Subcutaneous abdominal adipose tissue (tissue), 5 donors: ENCODE data around the gene AIFM2.
"Not testable (repeated sequence)": the region's sequence is repeated elsewhere in the genome, so short reads cannot be mapped to it uniquely, and the experiment has no call there.

ENCODE experiments used
- H3K27ac ChIP-seq: one replicate; pipeline ENCODE4 v1.7.0; 2013; ENCODE audit warnings: low read depth, mild to moderate bottlenecking, inconsistent platforms, low read length, moderate library complexity
- H3K27me3 ChIP-seq, 5 donors: one replicate each; pipeline ENCODE4 v1.7.0; 2013; ENCODE audit warnings: low read length in 5 of 5, inconsistent platforms in 1 of 5; ENCODE audit not compliant: control insufficient read depth in 5 of 5, insufficient read depth in 4 of 5
- H3K36me3 ChIP-seq, 5 donors: one replicate each; pipeline ENCODE4 v1.7.0; 2013; ENCODE audit warnings: low read length in 5 of 5; ENCODE audit not compliant: control insufficient read depth in 5 of 5, insufficient read depth in 5 of 5
- H3K4me1 ChIP-seq, 5 donors: one replicate each; pipeline ENCODE4 v1.7.0; 2013; ENCODE audit warnings: low read length in 5 of 5, mild to moderate bottlenecking in 3 of 5, moderate library complexity in 1 of 5; ENCODE audit not compliant: control insufficient read depth in 5 of 5, insufficient read depth in 5 of 5
- H3K4me3 ChIP-seq, 5 donors: one replicate each; pipeline ENCODE4 v1.7.0; 2013; ENCODE audit warnings: low read length in 5 of 5, low read depth in 1 of 5
- H3K9ac ChIP-seq, 5 donors: one replicate each; pipeline ENCODE4 v1.7.0; 2013; ENCODE audit warnings: low read length in 5 of 5, mild to moderate bottlenecking in 4 of 5, moderate library complexity in 3 of 5
- H3K9me3 ChIP-seq, 5 donors: one replicate each; pipeline ENCODE4 v1.7.0; 2013; ENCODE audit warnings: low read length in 5 of 5; ENCODE audit not compliant: control insufficient read depth in 5 of 5
- donor health status: healthy.
- donor health status: healthy.
- donor health status: healthy.
- donor health status: healthy.
- donor health status: healthy.

The AIFM2 gene

DNA sequence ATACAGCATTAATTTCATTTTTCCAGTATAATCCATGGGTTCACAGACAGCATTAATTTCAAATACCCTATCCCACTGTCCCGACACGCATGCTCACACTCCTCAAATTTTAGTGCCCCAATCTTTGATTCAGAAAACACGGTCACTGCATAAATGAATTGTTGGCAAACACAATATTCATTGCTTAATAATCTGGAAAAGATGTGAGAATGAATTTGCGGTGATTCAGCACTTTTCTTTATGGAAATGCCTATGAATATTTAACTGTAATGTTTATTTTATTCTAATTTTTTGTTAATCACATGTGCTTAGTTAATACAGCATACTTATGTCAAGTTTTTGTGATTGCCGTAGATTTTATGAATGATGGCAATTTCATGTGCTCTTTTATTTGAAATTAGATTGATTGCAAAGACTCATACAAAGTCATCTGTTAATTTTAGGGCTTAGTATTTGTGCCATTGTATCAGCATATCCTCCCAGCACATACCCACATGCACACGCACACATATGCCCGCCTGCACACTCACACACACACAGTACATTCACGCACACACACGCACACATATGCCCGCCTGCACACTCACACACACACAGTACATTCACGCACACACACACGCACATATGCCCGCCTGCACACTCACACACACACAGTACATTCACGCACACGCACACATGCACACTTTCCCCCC is 44.9 kb downstream of the AIFM2 start:
- Histone ChIP-seq H3K4me1 (peaks cover 0 to 13% (median 9%) of the 10 kb centered on the region in 5 donors), H3K4me3 (no peak overlapping the region), H3K27me3 (no peaks in the 10 kb centered on the region), H3K36me3 (peaks cover 0 to 5% (median 0%) of the 10 kb centered on the region in 5 donors), H3K27ac (no peak overlapping the region), H3K9me3 (no peaks in the 10 kb centered on the region), H3K9ac (no peak overlapping the region)

DNA sequence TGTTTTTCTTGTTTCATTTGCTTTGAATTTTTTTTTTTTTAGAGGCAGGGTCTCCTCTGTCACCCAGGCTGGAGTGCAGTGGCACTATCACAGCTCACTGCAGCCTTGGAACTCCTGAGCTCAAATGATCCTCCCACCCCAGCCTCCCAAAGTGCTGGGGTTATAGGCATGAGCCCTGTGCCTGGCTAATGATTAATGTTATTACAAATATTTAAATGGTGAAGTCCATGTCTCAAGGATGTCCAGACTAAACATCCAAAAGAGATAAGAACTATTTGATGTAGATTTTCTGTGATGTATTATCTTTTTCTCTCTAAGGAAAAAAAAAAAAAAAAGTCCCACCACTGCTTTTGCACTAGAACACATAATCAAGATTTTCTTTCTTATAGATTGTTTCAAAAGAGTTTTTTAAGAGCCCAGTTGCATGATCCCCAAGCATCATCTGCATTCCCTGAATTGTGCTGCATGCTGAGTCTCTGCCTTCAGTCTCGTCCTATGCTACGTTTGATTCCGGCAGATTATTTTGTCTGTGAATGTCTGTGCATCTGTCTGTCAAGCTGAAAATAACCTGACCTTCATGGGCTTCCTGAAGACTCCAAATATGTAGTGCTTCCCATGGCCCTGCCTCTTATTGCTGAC is 46.5 kb downstream of the AIFM2 start:
- Histone ChIP-seq H3K9ac (no peak overlapping the region), H3K27ac (no peak overlapping the region), H3K4me1 (peaks cover 0 to 13% (median 4%) of the 10 kb centered on the region in 5 donors), H3K9me3 (no peaks in the 10 kb centered on the region), H3K27me3 (no peaks in the 10 kb centered on the region), H3K36me3 (peaks cover 0 to 3% (median 2%) of the 10 kb centered on the region in 5 donors), H3K4me3 (no peak overlapping the region)

DNA sequence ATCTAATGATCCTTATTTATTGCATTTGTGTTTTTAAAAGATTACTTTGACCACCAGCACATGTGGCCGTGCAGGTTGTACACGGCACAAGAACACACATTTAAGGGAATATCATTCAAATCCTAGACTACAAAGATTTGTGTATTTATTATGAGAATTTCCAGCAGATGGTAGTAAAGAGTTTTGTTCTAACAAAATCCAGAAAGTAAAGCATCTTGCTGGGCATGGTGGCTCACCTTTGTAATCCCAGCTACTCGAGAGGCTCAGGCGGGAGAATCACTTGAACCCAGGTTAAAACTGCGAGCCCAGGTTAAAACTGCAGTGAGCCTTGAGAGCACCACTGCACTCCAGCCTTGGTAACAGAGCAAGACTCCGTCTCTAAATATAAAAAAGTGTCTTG is 48.4 kb downstream of the AIFM2 start:
- Histone ChIP-seq H3K4me3 (no peak overlapping the region), H3K9ac (no peak overlapping the region), H3K4me1 (peaks cover 0 to 13% (median 4%) of the 10 kb centered on the region in 5 donors), H3K36me3 (peaks cover 0 to 6% (median 2%) of the 10 kb centered on the region in 5 donors), H3K9me3 (no peaks in the 10 kb centered on the region), H3K27me3 (no peaks in the 10 kb centered on the region), H3K27ac (no peak overlapping the region)

DNA sequence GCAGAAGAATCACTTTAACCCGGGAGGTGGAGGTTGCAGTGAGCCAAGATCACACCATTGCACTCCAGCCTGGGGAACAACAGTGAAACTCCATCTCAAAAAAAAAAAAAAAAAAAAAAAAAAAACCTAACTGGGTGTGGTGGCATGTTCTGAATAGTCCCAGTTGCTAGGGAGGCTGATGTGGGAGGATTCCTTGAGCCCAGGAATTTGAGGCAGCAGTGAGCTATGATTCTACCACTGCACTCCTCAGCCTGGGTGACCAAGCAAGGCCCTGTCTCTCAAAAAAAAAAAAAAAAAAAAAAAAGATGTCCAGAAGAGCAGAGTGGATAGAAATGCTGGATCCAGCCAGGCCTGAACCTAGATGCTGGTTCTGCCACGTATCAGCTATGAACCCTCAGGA is 51.8 kb downstream of the AIFM2 start:
- H3K36me3 ChIP-seq: not testable (repeated sequence)

DNA sequence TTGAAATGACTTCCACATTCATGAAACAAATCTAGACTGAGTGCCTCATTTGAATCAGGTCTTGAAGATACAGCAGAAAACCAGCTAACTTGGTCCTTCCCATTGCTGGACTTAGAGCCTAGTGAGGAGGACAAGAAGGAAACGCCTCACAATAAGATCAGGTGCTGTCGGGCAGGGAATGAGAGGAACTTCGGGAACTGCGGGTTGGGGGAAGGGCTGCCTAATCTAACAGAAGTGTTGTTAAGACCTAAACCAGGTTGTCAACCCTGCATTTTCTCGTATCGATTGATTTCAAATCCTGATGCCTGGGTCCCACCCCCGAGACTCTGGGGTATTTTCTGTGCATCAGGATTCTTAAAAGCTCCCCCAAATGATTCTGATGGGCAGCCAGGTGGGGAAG is 53.7 kb downstream of the AIFM2 start:
- no peak overlapping the region for H3K27ac ChIP-seq
- H3K36me3 ChIP-seq: peaks cover 2 to 11% (median 9%) of the 10 kb centered on the region in 5 donors
- no peaks in the 10 kb centered on the region for H3K4me1 ChIP-seq
- no peaks in the 10 kb centered on the region for H3K27me3 ChIP-seq
- no peak overlapping the region for H3K9ac ChIP-seq
- H3K9me3 ChIP-seq: no peaks in the 10 kb centered on the region
- H3K4me3 ChIP-seq: no peak overlapping the region

More for the DNA sequence above, 51.8 kb downstream of the AIFM2 start:
- not testable (repeated sequence) for H3K4me1 ChIP-seq, H3K9ac ChIP-seq, H3K9me3 ChIP-seq, H3K27me3 ChIP-seq, H3K4me3 ChIP-seq, H3K27ac ChIP-seq

DNA sequence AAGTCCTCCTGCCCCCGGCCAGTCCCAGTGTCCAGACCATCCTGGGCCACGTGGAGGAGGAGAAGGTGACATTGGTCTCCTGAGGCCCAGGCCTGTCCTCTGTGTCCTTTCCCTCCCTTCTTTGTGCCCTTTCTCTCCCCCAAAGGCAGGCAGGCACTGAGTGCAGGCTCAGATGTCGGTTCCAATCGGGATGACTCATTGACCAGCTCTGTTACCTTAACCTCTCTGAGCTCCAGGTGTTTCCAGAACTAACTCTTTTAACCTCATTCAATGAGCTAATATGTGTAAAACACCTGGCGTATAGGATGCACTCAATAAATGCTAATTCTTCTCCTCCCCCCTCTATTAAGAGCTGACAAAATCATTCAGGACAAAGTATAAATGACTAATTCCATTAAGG is 54.3 kb downstream of the AIFM2 start:
- Histone ChIP-seq H3K4me1 (no peaks in the 10 kb centered on the region), H3K27me3 (no peaks in the 10 kb centered on the region), H3K36me3 (peaks cover 2 to 11% (median 9%) of the 10 kb centered on the region in 5 donors), H3K4me3 (no peak overlapping the region), H3K27ac (no peak overlapping the region), H3K9ac (no peak overlapping the region), H3K9me3 (no peaks in the 10 kb centered on the region)

DNA sequence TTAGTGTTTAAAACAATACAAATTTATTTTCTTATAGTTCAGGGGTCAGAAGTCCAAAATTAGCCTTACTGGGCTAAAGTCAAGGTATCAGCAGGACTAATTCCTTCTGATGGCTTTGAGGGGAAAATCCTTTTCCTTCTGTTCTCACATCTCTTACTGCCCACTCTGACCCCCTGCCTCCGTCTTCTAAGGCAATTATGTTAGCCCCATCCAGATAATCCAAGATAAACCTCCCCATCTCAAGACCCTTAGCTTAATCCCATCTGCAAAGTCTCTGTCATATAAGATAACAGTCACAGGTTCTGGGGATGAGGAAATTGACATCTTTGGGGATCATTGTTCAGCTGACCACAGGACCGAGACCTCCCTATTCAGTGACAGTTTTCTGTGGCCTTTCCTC is 57.7 kb downstream of the AIFM2 start:
- Histone ChIP-seq H3K9ac (no peak overlapping the region), H3K9me3 (no peaks in the 10 kb centered on the region), H3K27me3 (no peaks in the 10 kb centered on the region), H3K36me3 (peaks cover 0 to 8% (median 7%) of the 10 kb centered on the region in 5 donors), H3K27ac (no peak overlapping the region), H3K4me3 (no peak overlapping the region), H3K4me1 (no peaks in the 10 kb centered on the region)

DNA sequence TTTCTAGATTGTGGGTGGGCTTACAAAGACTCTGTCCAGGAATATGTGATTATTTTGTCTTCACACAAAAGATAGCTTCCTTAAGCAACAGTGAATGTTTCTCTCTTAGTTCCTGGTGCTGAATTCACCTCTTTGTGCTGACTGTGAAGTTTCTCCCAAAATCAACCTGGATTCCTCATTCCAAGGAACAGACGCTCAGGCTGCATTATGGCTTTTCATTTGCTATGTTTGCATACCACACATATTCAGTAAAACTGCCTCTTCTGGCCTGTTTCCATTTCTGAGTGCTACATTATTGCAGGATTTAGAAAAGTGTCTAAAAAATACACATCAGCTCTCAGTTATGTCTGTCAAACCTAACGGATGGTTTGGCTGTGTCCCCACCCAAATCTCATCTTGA is 58.5 kb downstream of the AIFM2 start:
- no peak overlapping the region for H3K27ac ChIP-seq
- H3K4me3 ChIP-seq: no peak overlapping the region
- no peaks in the 10 kb centered on the region for H3K27me3 ChIP-seq
- no peaks in the 10 kb centered on the region for H3K4me1 ChIP-seq
- no peak overlapping the region for H3K9ac ChIP-seq
- no peaks in the 10 kb centered on the region for H3K9me3 ChIP-seq
- H3K36me3 ChIP-seq: peaks cover 0 to 7% (median 5%) of the 10 kb centered on the region in 5 donors

DNA sequence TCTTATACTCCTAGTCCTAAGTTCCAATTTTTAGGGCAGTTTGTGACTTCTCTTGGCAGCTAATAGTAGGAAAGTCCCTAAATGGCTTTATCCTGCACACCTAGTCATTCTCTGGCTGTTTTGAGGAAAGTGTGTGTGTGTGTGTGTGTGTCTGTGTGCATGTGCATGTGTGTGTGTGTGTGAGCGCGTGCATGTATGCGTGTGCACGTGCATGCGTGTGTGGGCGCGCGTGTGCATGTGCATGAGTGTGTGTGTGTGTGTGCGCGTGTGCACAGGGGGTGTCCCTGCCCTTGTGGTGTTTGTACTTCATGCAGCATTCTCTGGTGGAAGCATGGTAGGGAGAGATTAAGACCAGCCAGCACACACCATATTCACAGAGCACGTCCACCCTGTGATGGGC is 61.8 kb downstream of the AIFM2 start:
- Histone ChIP-seq H3K36me3 (peaks cover 0 to 3% (median 2%) of the 10 kb centered on the region in 5 donors), H3K27ac (no peak overlapping the region), H3K4me1 (no peaks in the 10 kb centered on the region), H3K9me3 (no peaks in the 10 kb centered on the region), H3K27me3 (no peaks in the 10 kb centered on the region), H3K9ac (no peak overlapping the region), H3K4me3 (no peak overlapping the region)

DNA sequence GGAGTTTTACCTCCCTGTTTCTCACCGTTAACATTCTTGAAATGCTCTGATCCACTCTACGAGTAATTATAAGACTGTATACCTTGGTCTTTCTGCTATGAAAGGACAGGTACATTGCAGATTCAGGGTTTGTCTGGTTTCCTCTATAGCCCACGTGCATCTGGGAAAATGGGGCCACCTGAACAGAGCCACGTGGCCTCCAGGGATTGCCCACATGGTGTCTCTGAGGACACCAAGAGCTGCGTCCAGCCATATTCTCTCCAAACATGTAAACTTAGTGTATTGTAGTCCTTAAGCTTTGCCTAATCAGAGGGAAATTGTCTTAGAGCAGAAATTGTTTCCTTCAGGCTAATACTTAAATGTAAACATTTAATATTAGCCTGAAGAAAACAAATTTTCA is 63.3 kb downstream of the AIFM2 start:
- no peak overlapping the region for H3K27ac ChIP-seq
- no peaks in the 10 kb centered on the region for H3K36me3 ChIP-seq
- no peaks in the 10 kb centered on the region for H3K27me3 ChIP-seq
- H3K9me3 ChIP-seq: no peaks in the 10 kb centered on the region
- H3K9ac ChIP-seq: no peak overlapping the region
- no peak overlapping the region for H3K4me3 ChIP-seq
- no peaks in the 10 kb centered on the region for H3K4me1 ChIP-seq
